Astrocyte (in vitro differentiated cells and primary cell): ENCODE data around the gene RFX7. TPM values are rescaled to one million over a fixed set of nuclear protein-coding genes. Genes with fewer than 3 reads are reported as not detected.
A peak's percentile ranks its signal among the peaks of the same experiment; 100 is the strongest.

ENCODE experiments used
- DNase-seq: peaks from one replicate; pipeline ENCODE4 v3.0.0-alpha.2; 2010; ENCODE audit warnings: low read depth
- FAIRE-seq: peaks from 2 replicates; lab custom pipeline; 2011; peaks lifted over from hg19 to GRCh38; lab: Jason Lieb, UNC
- H2AFZ ChIP-seq: 2 replicates; pipeline ENCODE4 v1.6.0; 2012; ENCODE audit warnings: low read depth, low read length, inconsistent platforms
- H3K27ac ChIP-seq: 2 replicates; pipeline ENCODE4 v1.5.1; 2011; ENCODE audit warnings: low read depth, low read length, inconsistent platforms
- H3K27me3 ChIP-seq: 2 replicates; pipeline ENCODE4 v1.6.0; 2011; ENCODE audit warnings: low read length, inconsistent platforms; ENCODE audit not compliant: insufficient read depth
- H3K36me3 ChIP-seq: 2 replicates; pipeline ENCODE4 v1.5.1; 2011; ENCODE audit warnings: low read length, inconsistent platforms; ENCODE audit not compliant: insufficient read depth
- H3K4me1 ChIP-seq: 2 replicates; pipeline ENCODE4 v1.5.1; 2011; ENCODE audit warnings: low read length, inconsistent platforms; ENCODE audit not compliant: insufficient read depth
- H3K4me2 ChIP-seq: 2 replicates; pipeline ENCODE4 v1.6.0; 2012; ENCODE audit warnings: low read length, inconsistent platforms
- H3K4me3 ChIP-seq: 2 replicates; pipeline ENCODE4 v1.5.1; 2011; ENCODE audit warnings: low read depth, mild to moderate bottlenecking, low read length, inconsistent platforms; ENCODE audit not compliant: insufficient read depth
- H3K79me2 ChIP-seq: 2 replicates; pipeline ENCODE4 v1.6.0; 2012; ENCODE audit warnings: mild to moderate bottlenecking, low read length, inconsistent platforms; ENCODE audit not compliant: insufficient read depth
- H3K9ac ChIP-seq: 2 replicates; pipeline ENCODE4 v1.6.0; 2012; ENCODE audit warnings: mild to moderate bottlenecking, low read length, inconsistent platforms
- H3K9me3 ChIP-seq: 2 replicates; pipeline ENCODE4 v1.5.1; 2012; ENCODE audit warnings: low read depth, mild to moderate bottlenecking, low read length, inconsistent platforms; ENCODE audit not compliant: insufficient read depth
- H4K20me1 ChIP-seq: 2 replicates; pipeline ENCODE4 v1.6.0; 2012; ENCODE audit warnings: low read length, inconsistent platforms; ENCODE audit not compliant: insufficient read depth
- H3K27ac Mint-ChIP-seq: one replicate; pipeline ENCODE4 v1.8.0; 2021; ENCODE audit warnings: mild to moderate bottlenecking, mixed read lengths; ENCODE audit not compliant: unreplicated experiment
- H3K27me3 Mint-ChIP-seq: one replicate; pipeline ENCODE4 v1.8.0; 2021; ENCODE audit warnings: low read depth, mixed read lengths; ENCODE audit not compliant: unreplicated experiment
- H3K36me3 Mint-ChIP-seq: one replicate; pipeline ENCODE4 v1.8.0; 2021; ENCODE audit warnings: low read depth, mixed read lengths; ENCODE audit not compliant: unreplicated experiment
- H3K4me1 Mint-ChIP-seq: one replicate; pipeline ENCODE4 v1.8.0; 2021; ENCODE audit warnings: low read depth, mixed read lengths; ENCODE audit not compliant: unreplicated experiment
- H3K4me3 Mint-ChIP-seq: one replicate; pipeline ENCODE4 v1.8.0; 2021; ENCODE audit warnings: mild to moderate bottlenecking, moderate library complexity, mixed read lengths; ENCODE audit not compliant: unreplicated experiment
- H3K9me3 Mint-ChIP-seq: one replicate; pipeline ENCODE4 v1.8.0; 2021; ENCODE audit warnings: mild to moderate bottlenecking, mixed read lengths; ENCODE audit not compliant: unreplicated experiment
- CTCF ChIP-seq: IDR thresholded peaks from 2 replicates; pipeline ENCODE4 v1.5.1; 2011; ENCODE audit warnings: low read depth, mild to moderate bottlenecking, inconsistent platforms, low read length, moderate library complexity; ENCODE audit not compliant: insufficient read depth
- EZH2 ChIP-seq: IDR thresholded peaks from 2 replicates; pipeline ENCODE4 v1.6.1; 2012; ENCODE audit warnings: mild to moderate bottlenecking, low read length, inconsistent platforms; ENCODE audit not compliant: insufficient read depth
- total RNA-seq: library from RNA; stranded (reverse); gene quantifications from 2 replicates; pipeline ENCODE4 v1.2.1, GENCODE V29; 2021

The RFX7 gene
- total RNA-seq, 1 donor from 2014 or later, result 46.3 TPM

GRCh38 chr15:56234804-56235203 is 8.9 kb downstream of the RFX7 start:
- Histone ChIP-seq H3K27ac (no peak overlapping the region), H3K4me2 (no peak overlapping the region), H3K4me3 (no peak overlapping the region), H3K36me3 (peaks cover 8% of the 10 kb centered on the region), H3K4me1 (no peaks in the 10 kb centered on the region), H3K9me3 (peaks cover 6% of the 10 kb centered on the region), H2AFZ (no peak overlapping the region), H3K79me2 (peaks cover 99% of the 10 kb centered on the region), H3K27me3 (no peaks in the 10 kb centered on the region), H3K9ac (no peak overlapping the region), H4K20me1 (peaks cover 36% of the 10 kb centered on the region)
- H3K9me3 Mint-ChIP-seq, result peaks cover 17% of the 10 kb centered on the region
- H3K4me1 Mint-ChIP-seq, result peaks cover 9% of the 10 kb centered on the region
- DNase-seq, result peak; percentile 13
- H3K27me3 Mint-ChIP-seq, result no peaks in the 10 kb centered on the region
- H3K36me3 Mint-ChIP-seq, result peaks cover 50% of the 10 kb centered on the region
- H3K27ac Mint-ChIP-seq, result no peak overlapping the region
- TF ChIP-seq EZH2, result no peak
- TF ChIP-seq CTCF, result no peak
- FAIRE-seq, result no peak
- no peak overlapping the region for H3K4me3 Mint-ChIP-seq

GRCh38 chr15:56233549-56233948 is 10.1 kb downstream of the RFX7 start:
- H3K36me3 ChIP-seq, result peaks cover 8% of the 10 kb centered on the region

More at GRCh38 chr15:56233549-56233948, 10.1 kb downstream of the RFX7 start:
- Histone ChIP-seq H3K79me2 (peaks cover 97% of the 10 kb centered on the region), H3K4me2 (no peak overlapping the region), H3K27ac (no peak overlapping the region), H3K27me3 (no peaks in the 10 kb centered on the region), H3K9me3 (peaks cover 6% of the 10 kb centered on the region), H2AFZ (no peak overlapping the region), H3K4me1 (no peaks in the 10 kb centered on the region), H3K9ac (no peak overlapping the region), H3K4me3 (no peak overlapping the region), H4K20me1 (peaks cover 38% of the 10 kb centered on the region)
- Mint-ChIP-seq H3K9me3 (peaks cover 19% of the 10 kb centered on the region), H3K4me3 (no peak overlapping the region), H3K36me3 (peaks cover 58% of the 10 kb centered on the region), H3K27me3 (no peaks in the 10 kb centered on the region), H3K4me1 (peaks cover 5% of the 10 kb centered on the region), H3K27ac (no peak overlapping the region)
- no peak for TF ChIP-seq CTCF
- TF ChIP-seq EZH2, result no peak
- FAIRE-seq (no peak), DNase-seq (no peak)
